Liver (tissue), 3 donors: Measurements from ENCODE around the gene SLC10A4.
"Not testable (repeated sequence)": the region's sequence is repeated elsewhere in the genome, so short reads cannot be mapped to it uniquely, and the experiment has no call there.

Source experiments
- CTCF ChIP-seq: fragments of 150-350 bp; IDR thresholded peaks from 2 replicates; pipeline ENCODE4 v1.5.1; 2017; ENCODE audit warnings: improper control_type of control experiment, low read depth, low read length; ENCODE audit not compliant: missing input control
- JUND ChIP-seq, 2 donors: IDR thresholded peaks; 2 replicates each; pipeline ENCODE4 v1.6.1; 2016; ENCODE audit warnings: antibody characterized with exemption in 2 of 2
- TAF1 ChIP-seq: conservative IDR thresholded peaks from 2 replicates; pipeline ENCODE4 v1.6.1; 2016; ENCODE audit warnings: antibody characterized with exemption, mild to moderate bottlenecking
- ZBTB33 ChIP-seq: IDR thresholded peaks from 2 replicates; pipeline ENCODE4 v1.6.1; 2016; ENCODE audit warnings: antibody characterized with exemption
- donor health status: healthy.
- donor health status: healthy.

DNA sequence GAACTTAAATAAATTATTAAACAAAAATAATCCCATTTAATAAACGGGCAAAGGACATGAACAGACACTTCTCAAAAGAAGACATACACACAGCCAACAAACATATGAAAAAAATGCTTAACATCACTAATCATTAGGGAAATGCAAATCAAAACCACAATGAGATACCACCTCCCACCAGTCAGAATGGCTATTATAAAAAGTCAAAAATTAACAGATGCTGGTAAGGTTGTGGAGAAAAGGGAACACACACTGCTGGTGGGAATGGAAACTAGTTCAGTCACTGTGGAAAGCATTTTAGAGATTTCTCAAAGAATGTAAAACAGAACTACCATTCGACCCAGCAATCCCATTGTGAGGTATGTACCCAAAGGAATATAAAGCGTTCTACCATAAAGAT, 31.5 kb upstream of the SLC10A4 start:
- not testable (repeated sequence) for TF ChIP-seq TAF1; ZBTB33; CTCF; JUND (IDR thresholded peaks at IDR 0.05)
